ENCODE results near the gene AOC1. TPM values are rescaled to one million over a fixed set of nuclear protein-coding genes. Genes with fewer than 3 reads are reported as not detected.

Gene AOC1
- total RNA-seq, 1 donor from 2014 or later: under 0.01 TPM

DNA sequence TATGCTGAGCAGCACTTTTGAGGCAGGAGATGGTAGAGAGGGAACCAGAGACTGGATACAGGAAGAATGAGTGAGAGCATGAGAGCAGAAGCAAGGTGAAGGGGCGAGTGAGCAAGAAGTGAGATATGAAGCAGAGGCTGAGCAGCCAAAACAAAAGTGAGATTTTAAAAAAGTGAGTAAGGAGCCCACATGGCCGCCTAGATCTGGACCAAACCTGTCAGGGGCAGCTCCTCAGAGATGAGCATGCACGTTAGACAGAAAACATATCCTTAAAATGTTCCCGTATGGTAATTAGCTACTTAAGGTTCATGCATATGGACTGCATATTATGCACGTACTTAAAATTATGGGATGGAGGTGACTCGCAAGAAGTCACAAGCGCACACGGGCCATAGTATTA, 29.3 kb upstream of the AOC1 start:
- FAIRE-seq: no peak
- no peak overlapping the region for H3K4me3 ChIP-seq (ENCODE audit: low read depth, low read length)
- no peaks in the 10 kb centered on the region for H3K27me3 ChIP-seq (ENCODE audit: control insufficient read depth, insufficient read depth, low read length)
- no peak for DNase-seq (ENCODE audit: low read depth)
- TF ChIP-seq, protein P1, sequence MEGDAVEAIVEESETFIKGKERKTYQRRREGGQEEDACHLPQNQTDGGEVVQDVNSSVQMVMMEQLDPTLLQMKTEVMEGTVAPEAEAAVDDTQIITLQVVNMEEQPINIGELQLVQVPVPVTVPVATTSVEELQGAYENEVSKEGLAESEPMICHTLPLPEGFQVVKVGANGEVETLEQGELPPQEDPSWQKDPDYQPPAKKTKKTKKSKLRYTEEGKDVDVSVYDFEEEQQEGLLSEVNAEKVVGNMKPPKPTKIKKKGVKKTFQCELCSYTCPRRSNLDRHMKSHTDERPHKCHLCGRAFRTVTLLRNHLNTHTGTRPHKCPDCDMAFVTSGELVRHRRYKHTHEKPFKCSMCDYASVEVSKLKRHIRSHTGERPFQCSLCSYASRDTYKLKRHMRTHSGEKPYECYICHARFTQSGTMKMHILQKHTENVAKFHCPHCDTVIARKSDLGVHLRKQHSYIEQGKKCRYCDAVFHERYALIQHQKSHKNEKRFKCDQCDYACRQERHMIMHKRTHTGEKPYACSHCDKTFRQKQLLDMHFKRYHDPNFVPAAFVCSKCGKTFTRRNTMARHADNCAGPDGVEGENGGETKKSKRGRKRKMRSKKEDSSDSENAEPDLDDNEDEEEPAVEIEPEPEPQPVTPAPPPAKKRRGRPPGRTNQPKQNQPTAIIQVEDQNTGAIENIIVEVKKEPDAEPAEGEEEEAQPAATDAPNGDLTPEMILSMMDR (IDR thresholded peaks at IDR 0.05; ENCODE audit: insufficient read depth, low read length, severe bottlenecking): no peak
- H3K36me3 ChIP-seq (ENCODE audit: control insufficient read depth, insufficient read depth, low read length): no peaks in the 10 kb centered on the region

DNA sequence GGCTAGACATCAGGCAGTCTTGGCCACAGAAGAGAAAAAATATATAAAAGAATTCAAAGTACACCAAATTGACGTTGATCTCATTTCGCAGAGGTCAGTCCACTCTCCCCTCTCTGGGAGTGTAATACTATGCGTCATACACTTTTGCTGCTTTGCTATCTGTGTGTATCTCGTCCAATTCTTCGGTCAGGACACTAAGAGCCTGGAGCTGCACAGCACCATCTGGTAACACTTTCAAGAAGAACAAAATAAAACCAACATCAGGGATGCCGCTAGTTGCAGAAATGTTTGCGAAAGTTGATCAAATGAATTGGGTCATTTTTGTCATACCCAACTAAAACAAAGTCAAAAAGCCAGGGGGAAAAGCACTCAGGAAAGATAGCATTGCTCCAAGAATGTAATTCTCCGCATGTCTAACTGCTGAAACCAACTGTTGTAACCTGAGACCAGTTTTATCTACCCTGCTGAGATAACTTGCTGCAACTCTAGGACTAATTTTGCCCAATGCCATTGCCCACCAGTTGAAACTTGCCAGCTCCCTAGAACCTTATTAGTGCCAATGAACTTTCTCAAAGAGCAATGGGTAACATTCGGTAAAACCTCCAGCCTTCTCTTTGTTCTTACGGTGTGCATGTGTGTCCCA, 28.7 kb upstream of the AOC1 start:
- TF ChIP-seq, protein P1 (IDR thresholded peaks at IDR 0.05; ENCODE audit: insufficient read depth, low read length, severe bottlenecking): no peak
- DNase-seq (ENCODE audit: low read depth): no peak
- no peak overlapping the region for H3K4me3 ChIP-seq (ENCODE audit: low read depth, low read length)
- H3K36me3 ChIP-seq (ENCODE audit: control insufficient read depth, insufficient read depth, low read length): no peaks in the 10 kb centered on the region
- FAIRE-seq: no peak
- H3K27me3 ChIP-seq (ENCODE audit: control insufficient read depth, insufficient read depth, low read length): no peaks in the 10 kb centered on the region

DNA sequence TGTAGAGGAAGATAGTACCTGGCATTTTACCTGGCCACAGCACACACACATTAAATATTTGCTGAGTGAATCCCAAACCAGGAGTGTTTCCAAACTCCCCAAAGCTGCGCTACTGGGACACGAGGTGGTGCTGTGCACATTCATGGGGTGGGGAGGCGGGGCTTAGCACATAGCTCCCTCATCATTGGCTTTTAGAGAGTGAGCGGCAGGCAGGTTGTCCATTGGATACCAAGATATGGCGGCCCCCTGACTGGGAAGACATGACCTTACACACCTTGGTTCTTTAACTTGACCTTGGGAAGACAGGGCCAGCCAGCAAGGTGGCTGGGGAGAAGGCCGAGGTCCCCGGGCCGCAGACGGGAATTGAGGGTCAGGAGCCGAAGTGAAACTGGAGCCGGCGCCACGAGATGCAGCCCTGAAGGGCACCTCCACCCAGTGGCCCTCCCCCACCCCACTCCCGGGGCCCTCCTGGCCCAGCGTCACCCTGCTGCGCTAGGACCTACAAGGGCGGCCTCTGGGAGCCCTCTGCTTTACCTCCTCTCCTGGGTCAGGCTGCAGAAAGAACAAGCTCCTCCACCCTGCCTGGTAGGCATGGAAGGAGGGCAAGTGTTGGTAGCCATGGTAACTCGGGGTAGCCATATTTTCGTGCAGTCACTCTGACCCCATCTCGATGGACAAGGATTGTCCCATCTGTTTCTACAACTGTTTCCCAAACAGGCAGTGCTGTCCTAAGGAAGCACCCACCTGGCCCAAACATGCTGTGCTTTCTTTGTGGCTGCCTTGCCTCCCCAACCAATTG, 27.7 kb upstream of the AOC1 start:
- Histone ChIP-seq H3K4me3 (ENCODE audit: low read depth, low read length) (no peak overlapping the region), H3K27me3 (ENCODE audit: control insufficient read depth, insufficient read depth, low read length) (no peaks in the 10 kb centered on the region), H3K36me3 (ENCODE audit: control insufficient read depth, insufficient read depth, low read length) (no peaks in the 10 kb centered on the region)
- no peak for DNase-seq (ENCODE audit: low read depth)
- no peak for FAIRE-seq
- TF ChIP-seq, protein P1 (IDR thresholded peaks at IDR 0.05; ENCODE audit: insufficient read depth, low read length, severe bottlenecking): no peak

DNA sequence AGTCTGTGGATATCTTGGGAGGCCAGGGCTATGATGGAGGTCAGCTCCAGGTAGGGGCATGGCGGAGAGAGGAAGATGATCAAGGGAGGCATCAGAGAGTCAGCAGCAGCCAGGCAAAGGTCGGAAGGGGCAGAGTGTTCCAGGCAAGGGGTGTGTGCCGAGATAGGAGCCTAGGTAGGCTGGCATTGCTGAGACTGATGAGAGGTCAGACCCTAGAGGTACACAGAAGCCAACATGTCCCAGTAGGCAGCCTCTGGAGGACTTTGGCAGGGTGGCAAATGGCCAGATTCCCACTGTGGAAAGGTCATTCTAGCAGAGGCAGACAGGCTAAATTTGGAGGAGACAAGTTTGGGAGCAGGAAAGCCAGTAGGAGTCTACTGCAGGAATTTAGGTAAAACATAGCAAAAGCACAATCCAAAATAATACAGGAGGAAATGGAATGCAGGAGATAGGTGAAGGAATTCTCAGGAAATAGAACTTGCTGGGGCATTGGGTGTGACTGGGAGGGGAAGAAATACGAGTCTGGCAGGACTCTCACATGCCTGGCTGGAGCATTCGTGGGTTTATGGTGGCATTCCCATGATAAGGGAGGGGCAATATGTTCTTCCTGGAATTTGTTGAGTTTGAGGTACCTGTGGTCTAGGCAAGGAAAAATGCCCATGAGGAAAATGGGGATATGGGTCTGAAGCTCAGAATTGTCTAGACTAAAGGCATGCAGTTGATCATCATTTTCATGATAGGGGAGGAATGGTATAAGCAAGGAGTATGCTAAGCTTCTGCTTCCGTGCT, 26.1 kb upstream of the AOC1 start:
- Histone ChIP-seq H3K27me3 (ENCODE audit: control insufficient read depth, insufficient read depth, low read length) (no peaks in the 10 kb centered on the region), H3K36me3 (ENCODE audit: control insufficient read depth, insufficient read depth, low read length) (no peaks in the 10 kb centered on the region), H3K4me3 (ENCODE audit: low read depth, low read length) (no peak overlapping the region)
- FAIRE-seq: no peak
- no peak for DNase-seq (ENCODE audit: low read depth)
- TF ChIP-seq, protein P1 (IDR thresholded peaks at IDR 0.05; ENCODE audit: insufficient read depth, low read length, severe bottlenecking): no peak

DNA sequence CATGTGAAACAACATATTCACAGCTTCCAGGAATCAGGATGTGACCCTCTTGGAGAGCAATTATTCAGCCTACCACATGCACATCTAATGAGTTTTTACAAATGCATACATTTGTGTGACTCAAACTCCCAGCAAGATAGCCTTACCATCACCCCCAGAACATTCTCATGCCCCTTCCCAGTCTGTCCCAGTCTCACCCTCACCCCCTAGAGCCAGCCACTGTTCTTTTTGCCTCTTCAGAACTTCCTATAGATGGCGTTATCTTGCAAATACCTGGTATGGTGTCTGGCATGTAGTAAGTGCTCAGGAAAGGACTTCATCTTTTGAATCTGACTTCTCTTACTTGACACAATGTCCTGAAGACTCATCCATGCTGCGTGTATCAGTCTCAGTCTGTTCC, 23.9 kb upstream of the AOC1 start:
- FAIRE-seq: no peak
- no peaks in the 10 kb centered on the region for H3K27me3 ChIP-seq (ENCODE audit: control insufficient read depth, insufficient read depth, low read length)
- no peak overlapping the region for H3K4me3 ChIP-seq (ENCODE audit: low read depth, low read length)
- TF ChIP-seq, protein P1 (IDR thresholded peaks at IDR 0.05; ENCODE audit: insufficient read depth, low read length, severe bottlenecking): no peak
- no peak for DNase-seq (ENCODE audit: low read depth)
- no peaks in the 10 kb centered on the region for H3K36me3 ChIP-seq (ENCODE audit: control insufficient read depth, insufficient read depth, low read length)

Data from bronchial epithelial cell (primary cell).